ENCODE measurements around the gene CZIB. TPM values are rescaled to one million over a fixed set of nuclear protein-coding genes. Genes with fewer than 3 reads are reported as not detected.

CZIB gene
- total and polyA plus RNA-seq, 2 of the 13 experiments (the other 11 are each of a cell fraction or from before 2014, with no cell fraction given), result 49.2 to 67.0 TPM

GRCh38 chr1:53196485-53197290 is 23.7 kb downstream of the CZIB start, which contains the start of gene CPT2 (continued):
- TF ChIP-seq, protein P1, sequence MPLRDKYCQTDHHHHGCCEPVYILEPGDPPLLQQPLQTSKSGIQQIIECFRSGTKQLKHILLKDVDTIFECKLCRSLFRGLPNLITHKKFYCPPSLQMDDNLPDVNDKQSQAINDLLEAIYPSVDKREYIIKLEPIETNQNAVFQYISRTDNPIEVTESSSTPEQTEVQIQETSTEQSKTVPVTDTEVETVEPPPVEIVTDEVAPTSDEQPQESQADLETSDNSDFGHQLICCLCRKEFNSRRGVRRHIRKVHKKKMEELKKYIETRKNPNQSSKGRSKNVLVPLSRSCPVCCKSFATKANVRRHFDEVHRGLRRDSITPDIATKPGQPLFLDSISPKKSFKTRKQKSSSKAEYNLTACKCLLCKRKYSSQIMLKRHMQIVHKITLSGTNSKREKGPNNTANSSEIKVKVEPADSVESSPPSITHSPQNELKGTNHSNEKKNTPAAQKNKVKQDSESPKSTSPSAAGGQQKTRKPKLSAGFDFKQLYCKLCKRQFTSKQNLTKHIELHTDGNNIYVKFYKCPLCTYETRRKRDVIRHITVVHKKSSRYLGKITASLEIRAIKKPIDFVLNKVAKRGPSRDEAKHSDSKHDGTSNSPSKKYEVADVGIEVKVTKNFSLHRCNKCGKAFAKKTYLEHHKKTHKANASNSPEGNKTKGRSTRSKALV (CRISPR knock-in tag; IDR thresholded peaks at IDR 0.05), result no peak
- TF ChIP-seq ZZZ3 (CRISPR knock-in tag; IDR thresholded peaks at IDR 0.05; ENCODE audit: borderline replicate concordance) (no peak), ZNF251 (CRISPR knock-in tag; IDR thresholded peaks at IDR 0.05) (no peak), AGO1 (IDR thresholded peaks at IDR 0.05; ENCODE audit: low read depth, low read length, poor library complexity, severe bottlenecking) (no peak), FIP1L1 (IDR thresholded peaks at IDR 0.05; ENCODE audit: borderline replicate concordance, insufficient read depth, low read depth, low read length) (no peak), NFKB2 (CRISPR knock-in tag; IDR thresholded peaks at IDR 0.05; ENCODE audit: borderline replicate concordance) (peak; percentile 50; the same call in 1 of the 2 replicates), ERF (CRISPR knock-in tag; IDR thresholded peaks at IDR 0.05) (peak; percentile 55; the same call in 1 of the 2 replicates), ZFP36 (IDR thresholded peaks at IDR 0.05; ENCODE audit: borderline replicate concordance, low read depth, low read length, partially characterized antibody) (no peak), RARG (CRISPR knock-in tag; IDR thresholded peaks at IDR 0.05; ENCODE audit: low read depth) (no peak), DR1 (CRISPR knock-in tag; IDR thresholded peaks at IDR 0.05) (peak; percentile 38; the same call in 1 of the 2 replicates), RARA (CRISPR knock-in tag; IDR thresholded peaks at IDR 0.05) (no peak; the same call in 1 of the 2 replicates), ZNF224 (CRISPR knock-in tag; IDR thresholded peaks at IDR 0.05) (no peak), BATF2 (CRISPR knock-in tag; IDR thresholded peaks at IDR 0.05) (0 out of 2 replicates have a peak, but pooled peaks have one; percentile 71), ZNF883 (CRISPR knock-in tag; IDR thresholded peaks at IDR 0.05; ENCODE audit: not compliant biosample characterization) (no peak), SP4 (CRISPR knock-in tag; IDR thresholded peaks at IDR 0.05) (peak; percentile 89), TBP (CRISPR knock-in tag; IDR thresholded peaks at IDR 0.05) (no peak), TCF7 (IDR thresholded peaks at IDR 0.05; ENCODE audit: low read depth) (no peak), SMAD1 (CRISPR knock-in tag; IDR thresholded peaks at IDR 0.05; ENCODE audit: borderline replicate concordance, low read depth) (no peak), ZNF138 (CRISPR knock-in tag; IDR thresholded peaks at IDR 0.05; ENCODE audit: low read depth) (no peak)
- TF ChIP-seq, protein P2, sequence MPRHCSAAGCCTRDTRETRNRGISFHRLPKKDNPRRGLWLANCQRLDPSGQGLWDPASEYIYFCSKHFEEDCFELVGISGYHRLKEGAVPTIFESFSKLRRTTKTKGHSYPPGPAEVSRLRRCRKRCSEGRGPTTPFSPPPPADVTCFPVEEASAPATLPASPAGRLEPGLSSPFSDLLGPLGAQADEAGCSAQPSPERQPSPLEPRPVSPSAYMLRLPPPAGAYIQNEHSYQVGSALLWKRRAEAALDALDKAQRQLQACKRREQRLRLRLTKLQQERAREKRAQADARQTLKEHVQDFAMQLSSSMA (CRISPR knock-in tag; IDR thresholded peaks at IDR 0.05), result no peak
- TF ChIP-seq, protein P3, sequence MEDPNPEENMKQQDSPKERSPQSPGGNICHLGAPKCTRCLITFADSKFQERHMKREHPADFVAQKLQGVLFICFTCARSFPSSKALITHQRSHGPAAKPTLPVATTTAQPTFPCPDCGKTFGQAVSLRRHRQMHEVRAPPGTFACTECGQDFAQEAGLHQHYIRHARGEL (CRISPR knock-in tag; IDR thresholded peaks at IDR 0.05), result no peak
- TF ChIP-seq, protein P4, sequence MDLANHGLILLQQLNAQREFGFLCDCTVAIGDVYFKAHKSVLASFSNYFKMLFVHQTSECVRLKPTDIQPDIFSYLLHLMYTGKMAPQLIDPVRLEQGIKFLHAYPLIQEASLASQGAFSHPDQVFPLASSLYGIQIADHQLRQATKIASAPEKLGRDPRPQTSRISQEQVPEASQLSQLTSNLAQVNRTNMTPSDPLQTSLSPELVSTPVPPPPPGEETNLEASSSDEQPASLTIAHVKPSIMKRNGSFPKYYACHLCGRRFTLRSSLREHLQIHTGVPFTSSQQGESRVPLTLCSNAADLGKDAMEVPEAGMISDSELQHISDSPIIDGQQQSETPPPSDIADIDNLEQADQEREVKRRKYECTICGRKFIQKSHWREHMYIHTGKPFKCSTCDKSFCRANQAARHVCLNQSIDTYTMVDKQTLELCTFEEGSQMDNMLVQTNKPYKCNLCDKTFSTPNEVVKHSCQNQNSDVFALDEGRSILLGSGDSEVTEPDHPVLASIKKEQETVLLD (CRISPR knock-in tag; IDR thresholded peaks at IDR 0.05; ENCODE audit: low read depth), result no peak
- TF ChIP-seq, protein P5, sequence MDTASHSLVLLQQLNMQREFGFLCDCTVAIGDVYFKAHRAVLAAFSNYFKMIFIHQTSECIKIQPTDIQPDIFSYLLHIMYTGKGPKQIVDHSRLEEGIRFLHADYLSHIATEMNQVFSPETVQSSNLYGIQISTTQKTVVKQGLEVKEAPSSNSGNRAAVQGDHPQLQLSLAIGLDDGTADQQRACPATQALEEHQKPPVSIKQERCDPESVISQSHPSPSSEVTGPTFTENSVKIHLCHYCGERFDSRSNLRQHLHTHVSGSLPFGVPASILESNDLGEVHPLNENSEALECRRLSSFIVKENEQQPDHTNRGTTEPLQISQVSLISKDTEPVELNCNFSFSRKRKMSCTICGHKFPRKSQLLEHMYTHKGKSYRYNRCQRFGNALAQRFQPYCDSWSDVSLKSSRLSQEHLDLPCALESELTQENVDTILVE (CRISPR knock-in tag; IDR thresholded peaks at IDR 0.05), result peak; percentile 28; the same call in 1 of the 2 replicates

All from HepG2 (cell line).